NCI-H2196 treated with DMSO at 0.1 percent for 48 hours (cell line): ENCODE results near the gene C5orf46.

Experiments
- DNase-seq: peaks from one replicate; lab custom pipeline; 2025; ENCODE audit not compliant: unreplicated experiment; lab: John Stamatoyannopoulos, UW

Gene C5orf46

GRCh38 chr5:147859962-147860640, 46.2 kb downstream of the C5orf46 start:
- no peak for DNase-seq

- DNase-seq, result no peak
Measured at GRCh38 chr5:147858565-147858964, 47.8 kb downstream of the C5orf46 start.

- no peak for DNase-seq
Measured at GRCh38 chr5:147857302-147858129, 48.8 kb downstream of the C5orf46 start.

GRCh38 chr5:147856801-147857200, 49.5 kb downstream of the C5orf46 start:
- no peak for DNase-seq

DNA sequence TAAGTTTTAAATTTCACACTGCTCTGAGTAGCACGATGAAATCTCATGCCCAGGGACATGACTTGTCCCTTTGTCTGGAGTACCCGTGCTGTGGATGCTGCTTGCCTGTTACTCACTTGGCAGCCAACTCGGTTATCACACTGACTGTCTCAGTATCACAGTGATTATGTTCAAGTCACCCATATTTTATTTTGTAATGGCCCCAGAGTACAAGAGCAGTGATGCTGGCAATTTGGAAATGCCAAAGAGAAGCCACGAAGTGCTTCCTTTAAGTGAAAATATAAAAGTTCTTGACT, 50.6 kb downstream of the C5orf46 start:
- no peak for DNase-seq

DNA sequence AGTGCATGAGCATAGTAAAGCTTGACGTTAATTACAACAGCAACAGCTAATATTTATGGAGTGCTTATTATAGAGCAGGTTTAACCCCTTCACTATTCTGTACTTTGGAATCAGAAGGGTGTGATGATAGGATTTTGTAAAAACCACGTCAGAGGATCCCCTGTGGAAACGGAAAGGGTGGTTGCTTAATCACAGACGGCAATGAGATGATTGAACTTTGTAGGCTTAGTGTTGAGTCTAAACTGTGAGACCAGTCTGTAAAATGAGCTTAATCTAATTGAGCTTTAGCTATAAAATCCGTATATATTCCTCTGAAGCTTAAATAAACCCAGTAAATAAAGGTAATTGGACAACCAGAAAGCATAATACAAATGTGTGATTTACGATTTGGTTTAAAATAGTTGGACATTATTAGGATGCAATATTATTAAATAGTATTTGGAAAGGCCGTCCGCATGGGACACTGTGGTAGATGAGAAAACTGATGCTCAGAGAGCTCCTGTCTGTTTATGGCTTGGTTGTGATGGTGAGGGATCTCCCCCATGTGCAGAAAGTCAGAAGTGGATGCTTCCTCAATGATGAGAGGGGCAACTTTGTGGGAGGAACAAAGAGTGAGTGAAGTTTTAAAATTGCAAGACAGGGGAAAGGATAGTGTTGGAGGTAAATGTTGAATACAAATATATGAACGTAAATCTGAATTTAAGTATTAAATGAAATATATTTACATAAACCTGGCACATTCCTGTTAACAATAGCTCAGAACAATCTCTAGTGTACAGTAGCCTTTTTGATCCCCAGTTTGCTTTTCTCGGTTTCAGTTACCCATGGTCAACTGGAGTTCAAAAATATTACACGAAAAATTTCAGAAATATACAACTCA, 51.2 kb downstream of the C5orf46 start:
- no peak for DNase-seq

- DNase-seq, result no peak
Measured at GRCh38 chr5:147854331-147854730, 52.0 kb downstream of the C5orf46 start.

DNA sequence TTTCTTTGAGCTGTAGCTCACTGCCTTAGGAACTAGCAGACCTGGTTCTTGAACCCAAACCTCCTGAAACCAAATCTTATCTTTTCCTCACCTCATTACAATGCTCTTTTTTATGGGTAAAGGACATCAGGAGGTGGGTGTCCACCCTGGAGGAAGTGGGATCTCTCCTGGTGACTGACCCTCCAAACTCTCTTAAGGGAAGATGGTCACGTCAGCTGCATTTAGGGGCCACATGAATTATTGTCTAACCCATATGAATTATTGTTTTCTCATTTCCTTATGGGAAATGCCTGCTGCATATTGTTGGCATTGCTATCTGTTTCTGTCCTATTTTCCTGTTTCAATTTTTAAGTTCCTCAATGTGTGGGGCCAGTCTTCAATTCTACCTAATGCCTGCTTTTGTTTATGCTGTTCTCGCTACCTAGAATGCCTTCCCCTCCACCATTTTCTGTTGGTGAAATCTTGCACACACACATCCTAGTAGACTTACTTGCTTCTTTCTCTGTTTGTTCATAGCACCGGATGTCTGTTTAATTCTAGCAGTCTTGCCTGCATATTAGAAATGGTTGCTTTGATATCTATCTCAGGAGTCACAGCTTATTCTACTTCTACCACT, 52.9 kb downstream of the C5orf46 start:
- DNase-seq, result no peak

DNA sequence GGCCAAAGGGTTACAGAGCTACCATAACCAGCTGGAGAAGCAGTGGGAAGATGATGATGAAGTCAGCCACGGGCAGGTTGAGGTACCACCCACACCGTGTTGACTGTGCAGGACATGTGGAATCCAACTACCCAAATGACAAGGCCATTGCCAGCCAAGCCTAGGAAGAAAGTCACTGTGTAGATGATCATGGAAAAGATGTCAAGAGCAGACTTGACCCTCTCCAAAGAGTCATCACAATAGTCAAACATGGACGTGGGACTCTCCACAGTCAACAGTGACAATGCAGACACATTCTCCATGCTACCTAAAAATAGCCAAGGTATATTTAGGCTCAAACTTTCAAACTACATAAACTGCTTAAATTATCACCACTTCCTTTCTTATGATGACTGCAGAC, 54.0 kb downstream of the C5orf46 start:
- no peak for DNase-seq

- no peak for DNase-seq
Measured at GRCh38 chr5:147851578-147851977, 54.8 kb downstream of the C5orf46 start.

DNA sequence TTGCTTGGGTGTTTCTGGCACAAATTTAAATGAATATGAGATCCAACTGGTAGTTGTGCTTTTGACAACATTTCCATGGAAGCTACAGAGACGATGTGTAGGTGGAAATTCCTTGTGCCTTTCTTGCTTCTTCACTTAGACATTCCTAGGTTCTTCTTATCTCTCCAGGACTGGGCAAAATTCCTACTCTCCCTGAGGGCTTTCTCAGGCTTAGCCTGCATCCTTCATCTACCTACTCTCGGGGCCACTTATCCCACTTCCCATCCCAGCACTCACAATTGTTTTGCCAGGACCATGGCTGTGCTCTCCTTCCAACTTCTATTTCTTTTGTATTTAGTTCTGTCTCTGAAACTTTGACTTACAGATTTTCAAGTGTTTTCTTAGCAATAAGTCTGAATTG, 57.1 kb downstream of the C5orf46 start:
- no peak for DNase-seq

DNA sequence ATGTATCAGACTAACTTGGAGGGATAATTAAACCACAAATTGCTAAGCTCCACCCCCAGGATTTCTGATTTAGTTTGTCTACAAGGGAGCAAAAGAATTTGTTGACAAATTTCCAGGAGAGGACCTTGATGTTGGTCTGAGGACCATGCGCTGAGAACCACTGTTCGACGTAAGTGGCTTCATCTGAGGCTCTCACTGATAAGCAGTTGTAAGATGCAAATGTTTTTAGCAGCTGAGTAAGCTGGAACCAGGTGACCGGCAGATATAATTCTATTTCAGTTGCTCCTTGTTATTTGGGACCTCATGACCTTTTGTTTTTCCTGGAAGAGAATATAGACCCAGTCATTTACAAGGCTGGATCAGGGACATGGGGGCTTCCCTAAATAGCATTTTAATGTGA, 60.7 kb downstream of the C5orf46 start:
- DNase-seq, result no peak

DNA sequence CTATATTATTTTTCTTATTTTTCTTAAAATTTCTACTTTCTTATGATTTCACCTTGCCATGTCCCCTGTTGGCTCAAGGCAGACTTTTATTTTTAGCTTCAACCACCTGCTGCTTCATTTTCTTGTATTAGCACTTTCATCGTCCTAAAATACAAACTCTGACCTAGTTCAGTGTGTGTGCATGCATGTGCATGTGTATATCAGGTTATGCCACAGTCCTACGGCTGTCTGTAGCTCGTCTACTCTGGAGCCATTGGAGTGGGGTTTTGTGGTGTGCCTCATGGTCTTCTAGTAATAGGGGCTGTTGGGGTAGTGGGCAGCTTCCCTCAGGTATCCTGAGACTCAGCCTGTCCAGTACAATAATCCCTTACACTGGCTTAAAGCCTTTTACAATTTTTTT, 61.5 kb downstream of the C5orf46 start:
- DNase-seq, result no peak

DNA sequence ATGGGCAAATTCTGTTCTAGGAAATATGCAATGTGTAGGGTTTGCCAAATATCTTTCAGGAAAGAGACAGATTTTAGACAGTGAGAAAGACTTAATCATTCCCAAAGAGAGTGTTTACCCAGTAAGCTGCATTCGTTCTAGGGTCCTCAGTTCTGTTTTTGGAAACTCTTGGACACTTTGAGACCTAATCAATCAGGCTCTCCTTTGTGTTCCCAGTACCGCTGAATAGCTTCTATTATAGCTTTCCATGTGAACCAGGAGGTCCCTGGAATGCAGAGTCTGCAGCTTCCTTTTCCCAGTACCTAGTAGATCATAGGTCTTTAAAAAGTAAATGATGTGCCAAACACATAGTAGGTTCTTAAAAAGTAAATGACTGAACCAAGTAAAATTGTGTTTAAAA, 63.5 kb downstream of the C5orf46 start:
- DNase-seq, result no peak
